H9 (cell line): ENCODE data around the gene UBE2D2. TPM values are rescaled to one million over a fixed set of nuclear protein-coding genes. Genes with fewer than 3 reads are reported as not detected.

Source experiments
- DNase-seq: peaks from one replicate; pipeline ENCODE4 v3.0.0-alpha.2; 2017
- H2AFZ ChIP-seq: one replicate; pipeline ENCODE4 v1.6.1; 2013; ENCODE audit warnings: mild to moderate bottlenecking, low read length, control low read depth, moderate library complexity
- H2AK5ac ChIP-seq: 2 replicates; pipeline ENCODE4 v1.6.1; 2013; ENCODE audit warnings: low read length, control low read depth, mixed read lengths; ENCODE audit not compliant: insufficient read length
- H2BK120ac ChIP-seq: one replicate; pipeline ENCODE4 v1.6.1; 2013; ENCODE audit warnings: low read depth, mild to moderate bottlenecking, low read length, control low read depth, inconsistent platforms; ENCODE audit not compliant: poor library complexity, severe bottlenecking
- H2BK12ac ChIP-seq: 2 replicates; pipeline ENCODE4 v1.6.1; 2013; ENCODE audit warnings: low read length, control low read depth, mixed read lengths, low read depth; ENCODE audit not compliant: insufficient read length
- H2BK15ac ChIP-seq: 2 replicates; pipeline ENCODE4 v1.6.1; 2013; ENCODE audit warnings: low read depth, low read length, control low read depth
- H2BK20ac ChIP-seq: one replicate; pipeline ENCODE4 v1.6.1; 2013; ENCODE audit warnings: low read depth, mild to moderate bottlenecking, low read length, control low read depth, inconsistent platforms; ENCODE audit not compliant: poor library complexity, severe bottlenecking
- H2BK5ac ChIP-seq: 2 replicates; pipeline ENCODE4 v1.6.1; 2013; ENCODE audit warnings: low read length, control low read depth, mixed read lengths; ENCODE audit not compliant: insufficient read length
- H3K14ac ChIP-seq: 2 replicates; pipeline ENCODE4 v1.6.1; 2013; ENCODE audit warnings: low read length, control low read depth; ENCODE audit not compliant: insufficient read depth
- H3K18ac ChIP-seq: 2 replicates; pipeline ENCODE4 v1.6.1; 2013; ENCODE audit warnings: low read depth, mild to moderate bottlenecking, mixed read lengths, low read length, control low read depth; ENCODE audit not compliant: insufficient read length
- H3K23ac ChIP-seq: 2 replicates; pipeline ENCODE4 v1.6.1; 2013; ENCODE audit warnings: low read length, control low read depth, mixed read lengths, low read depth; ENCODE audit not compliant: insufficient read length
- H3K23me2 ChIP-seq: 2 replicates; pipeline ENCODE4 v1.6.1; 2013; ENCODE audit warnings: low read depth, mild to moderate bottlenecking, mixed read lengths, low read length, control low read depth; ENCODE audit not compliant: insufficient read length, poor library complexity, severe bottlenecking
- H3K27ac ChIP-seq: 2 replicates; pipeline ENCODE4 v1.5.1; 2013; ENCODE audit warnings: low read length, control low read depth, mixed read lengths, low read depth; ENCODE audit not compliant: insufficient read length
- H3K27me3 ChIP-seq: 2 replicates; pipeline ENCODE4 v1.6.1; 2013; ENCODE audit warnings: low read length, control low read depth, inconsistent platforms; ENCODE audit not compliant: insufficient read depth
- H3K4ac ChIP-seq: 2 replicates; pipeline ENCODE4 v1.6.1; 2013; ENCODE audit warnings: low read depth, mild to moderate bottlenecking, control low read depth, inconsistent platforms, low read length, moderate library complexity
- H3K4me1 ChIP-seq: 2 replicates; pipeline ENCODE4 v1.6.1; 2013; ENCODE audit warnings: low read length, control low read depth, inconsistent platforms; ENCODE audit not compliant: insufficient read depth
- H3K4me2 ChIP-seq: 2 replicates; pipeline ENCODE4 v1.6.1; 2013; ENCODE audit warnings: low read length, control low read depth, mixed read lengths; ENCODE audit not compliant: insufficient read length, insufficient read depth
- H3K56ac ChIP-seq: 2 replicates; pipeline ENCODE4 v1.6.1; 2013; ENCODE audit warnings: low read depth, mild to moderate bottlenecking, mixed read lengths, low read length, control low read depth; ENCODE audit not compliant: insufficient read length
- H3K79me1 ChIP-seq: 2 replicates; pipeline ENCODE4 v1.6.1; 2013; ENCODE audit warnings: low read depth, mild to moderate bottlenecking, moderate library complexity, low read length, control low read depth, inconsistent platforms; ENCODE audit not compliant: insufficient read depth, poor library complexity, severe bottlenecking
- H3K79me2 ChIP-seq: 2 replicates; pipeline ENCODE4 v1.6.1; 2013; ENCODE audit warnings: low read length, control low read depth, inconsistent platforms; ENCODE audit not compliant: insufficient read depth
- H3K9ac ChIP-seq: 2 replicates; pipeline ENCODE4 v1.6.1; 2013; ENCODE audit warnings: low read length, control low read depth, mixed read lengths; ENCODE audit not compliant: insufficient read length; ENCODE audit errors: extremely low read depth
- H3K9me3 ChIP-seq: one replicate; pipeline ENCODE4 v1.6.1; 2013; ENCODE audit warnings: low read depth, low read length, inconsistent platforms; ENCODE audit not compliant: control insufficient read depth
- H3T11ph ChIP-seq: one replicate; pipeline ENCODE4 v1.6.1; 2013; ENCODE audit warnings: mild to moderate bottlenecking, low read length, control low read depth, inconsistent platforms
- H4K20me1 ChIP-seq: one replicate; pipeline ENCODE4 v1.6.1; 2013; ENCODE audit not compliant: control insufficient read depth, insufficient read length, insufficient read depth
- H4K5ac ChIP-seq: 2 replicates; pipeline ENCODE4 v1.6.1; 2013; ENCODE audit warnings: low read depth, mild to moderate bottlenecking, mixed read lengths, low read length, control low read depth; ENCODE audit not compliant: insufficient read length
- H4K8ac ChIP-seq: replicated peaks from 2 replicates; pipeline ENCODE4 v1.6.1; 2013; ENCODE audit warnings: low read length, control low read depth, mixed read lengths, low read depth; ENCODE audit not compliant: insufficient read length
- H4K91ac ChIP-seq: 2 replicates; pipeline ENCODE4 v1.6.1; 2013; ENCODE audit warnings: low read depth, mild to moderate bottlenecking, moderate library complexity, mixed read lengths, low read length, control low read depth; ENCODE audit not compliant: insufficient read length
- H3K27ac Mint-ChIP-seq, 3 experiments: 2 replicates in 2 of 3; 3 replicates in 1 of 3; pipeline ENCODE4 v1.8.0; 2020 to 2021; ENCODE audit warnings: mixed read lengths in 3 of 3, mild to moderate bottlenecking in 1 of 3, moderate library complexity in 1 of 3
- H3K27me3 Mint-ChIP-seq: 2 replicates; pipeline ENCODE4 v1.8.0; 2021; ENCODE audit warnings: low read depth, mild to moderate bottlenecking, moderate library complexity, mixed read lengths
- H3K36me3 Mint-ChIP-seq, 3 experiments: 2 replicates in 2 of 3; 3 replicates in 1 of 3; pipeline ENCODE4 v1.8.0; 2020 to 2021; ENCODE audit warnings: low read depth in 3 of 3, mixed read lengths in 3 of 3; ENCODE audit not compliant: insufficient read depth in 1 of 3
- H3K4me1 Mint-ChIP-seq, 2 experiments: 2 replicates each; pipeline ENCODE4 v1.8.0; 2020; ENCODE audit warnings: mixed read lengths in 2 of 2
- H3K4me3 Mint-ChIP-seq, 2 experiments: 2 replicates in 1 of 2; 3 replicates in 1 of 2; pipeline ENCODE4 v1.8.0; 2020 to 2021; ENCODE audit warnings: mild to moderate bottlenecking in 2 of 2, mixed read lengths in 2 of 2, moderate library complexity in 1 of 2
- H3K9me3 Mint-ChIP-seq, 2 experiments: 2 replicates in 1 of 2; 3 replicates in 1 of 2; pipeline ENCODE4 v1.8.0; 2020; ENCODE audit warnings: mild to moderate bottlenecking in 2 of 2, mixed read lengths in 2 of 2, moderate library complexity in 1 of 2
- CTCF ChIP-seq: fragments of 200-600 bp; sonication (generic); conservative IDR thresholded peaks from 3 replicates; pipeline ENCODE4 v1.8.0; 2021; ENCODE audit warnings: antibody characterized with exemption, mild to moderate bottlenecking
- WGBS: extraction: QIAGEN DNeasy Blood & Tissue Kit; methylation state at CpG from one replicate; pipeline ENCODE4 v1.1.7; 2013; ENCODE audit warnings: missing lambda C conversion rate, low lambda C conversion rate, mixed read lengths; ENCODE audit not compliant: insufficient read length; ENCODE audit errors: extremely low coverage; 5-methylcytosine and 5-hydroxymethylcytosine counted together
- total RNA-seq: library from RNA; stranded (reverse); gene quantifications from 2 replicates; pipeline ENCODE4 v1.2.1, GENCODE V29; 2021

UBE2D2 gene
- total RNA-seq, 1 experiment from 2014 or later: 236 TPM

- H3K27ac Mint-ChIP-seq: no peak overlapping the region; a peak in 1 of 7 replicates
- no CpG with 5 or more reads among the region's 3 CpGs for WGBS
- no peak for TF ChIP-seq CTCF
Measured at GRCh38 chr5:139531772-139532169, 29.4 kb upstream of the UBE2D2 start.

More at GRCh38 chr5:139531772-139532169, 29.4 kb upstream of the UBE2D2 start:
- Mint-ChIP-seq H3K9me3 (peaks cover 0 to 2% of the 10 kb centered on the region in 2 experiments; a peak in 1 of 5 replicates), H3K36me3 (peaks cover 0 to 8% (median 0%) of the 10 kb centered on the region in 3 experiments; a peak in 4 of 7 replicates), H3K4me1 (peaks cover 21 to 23% of the 10 kb centered on the region in 2 experiments), H3K27me3 (peaks cover 3% of the 10 kb centered on the region), H3K4me3 (no peak overlapping the region)
- Histone ChIP-seq H4K5ac (no peak overlapping the region), H2BK120ac (no peak overlapping the region), H4K8ac (no peak overlapping the region), H3K9me3 (no peaks in the 10 kb centered on the region), H3K27me3 (no peaks in the 10 kb centered on the region), H4K91ac (no peak overlapping the region), H3K14ac (no peak overlapping the region), H2BK20ac (no peak overlapping the region), H3K4ac (no peak overlapping the region), H3K4me2 (no peak overlapping the region), H2BK12ac (no peak overlapping the region), H3T11ph (no peak overlapping the region), H3K56ac (no peak overlapping the region), H3K4me1 (peaks cover 2% of the 10 kb centered on the region; the same call in 1 of the 2 replicates), H3K9ac (no peak overlapping the region), H3K27ac (no peak overlapping the region), H3K79me2 (no peaks in the 10 kb centered on the region), H3K18ac (no peak overlapping the region), H2AFZ (no peak overlapping the region), H2BK5ac (no peak overlapping the region), H3K23ac (no peak overlapping the region), H3K79me1 (no peaks in the 10 kb centered on the region), H2BK15ac (no peak overlapping the region), H3K23me2 (no peaks in the 10 kb centered on the region), H2AK5ac (no peak overlapping the region), H4K20me1 (no peaks in the 10 kb centered on the region)
- no peak for DNase-seq
